Measurements from ENCODE around the gene COTL1. TPM values are rescaled to one million over a fixed set of nuclear protein-coding genes. Genes with fewer than 3 reads are reported as not detected.

COTL1 gene
- total RNA-seq, 4 donors from 2014 or later = 29.9 to 84.9 (median 52.6) TPM

DNA sequence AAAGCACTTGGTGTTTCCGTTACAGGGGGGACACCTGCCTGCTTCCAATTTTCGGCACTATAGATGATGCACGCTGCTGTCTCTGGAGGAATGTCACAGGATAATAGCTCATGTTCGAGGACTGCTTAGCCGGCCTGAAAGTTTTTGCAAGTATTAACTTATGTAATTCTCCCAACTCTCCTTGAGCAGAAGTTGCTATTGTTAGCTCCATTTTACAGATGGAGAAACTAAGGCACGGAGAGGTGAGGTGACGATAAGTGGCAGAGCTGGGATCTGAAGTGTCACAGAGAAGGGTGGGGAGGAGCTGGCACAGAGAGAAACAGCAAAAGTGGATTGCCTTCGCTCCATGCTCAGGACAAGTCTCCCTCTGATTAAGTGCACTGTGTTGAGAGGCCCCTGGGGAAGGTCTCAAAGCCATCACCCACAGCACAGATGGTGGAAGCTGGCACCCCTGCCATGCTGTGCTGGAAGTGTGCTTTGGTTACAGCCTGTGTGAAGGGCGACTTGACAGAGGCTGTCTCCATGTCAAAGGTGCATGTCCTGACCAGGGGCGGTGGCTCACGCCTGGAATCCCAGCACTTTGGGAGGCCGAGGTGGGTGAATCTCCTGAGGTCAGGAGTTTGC is 72.7 kb downstream of the COTL1 start:
- no peak overlapping the region for H3K27ac ChIP-seq
- no peaks in the 10 kb centered on the region for H3K36me3 ChIP-seq
- H3K4me1 ChIP-seq = peaks cover 0 to 12% (median 4%) of the 10 kb centered on the region in 4 donors
- H3K9me3 ChIP-seq = no peaks in the 10 kb centered on the region
- WGBS, 2 donors = 76 to 86% methylated on average over 9 to 12 of the region's 12 CpGs
- no peak overlapping the region for H3K4me3 ChIP-seq
- no peak for DNase-seq (ENCODE audit: low spot score in 2 of 2)
- TF ChIP-seq POLR2A (IDR thresholded peaks at IDR 0.05) (no peak), EP300 (IDR thresholded peaks at IDR 0.05) (no peak)
- TF ChIP-seq, protein P1, sequence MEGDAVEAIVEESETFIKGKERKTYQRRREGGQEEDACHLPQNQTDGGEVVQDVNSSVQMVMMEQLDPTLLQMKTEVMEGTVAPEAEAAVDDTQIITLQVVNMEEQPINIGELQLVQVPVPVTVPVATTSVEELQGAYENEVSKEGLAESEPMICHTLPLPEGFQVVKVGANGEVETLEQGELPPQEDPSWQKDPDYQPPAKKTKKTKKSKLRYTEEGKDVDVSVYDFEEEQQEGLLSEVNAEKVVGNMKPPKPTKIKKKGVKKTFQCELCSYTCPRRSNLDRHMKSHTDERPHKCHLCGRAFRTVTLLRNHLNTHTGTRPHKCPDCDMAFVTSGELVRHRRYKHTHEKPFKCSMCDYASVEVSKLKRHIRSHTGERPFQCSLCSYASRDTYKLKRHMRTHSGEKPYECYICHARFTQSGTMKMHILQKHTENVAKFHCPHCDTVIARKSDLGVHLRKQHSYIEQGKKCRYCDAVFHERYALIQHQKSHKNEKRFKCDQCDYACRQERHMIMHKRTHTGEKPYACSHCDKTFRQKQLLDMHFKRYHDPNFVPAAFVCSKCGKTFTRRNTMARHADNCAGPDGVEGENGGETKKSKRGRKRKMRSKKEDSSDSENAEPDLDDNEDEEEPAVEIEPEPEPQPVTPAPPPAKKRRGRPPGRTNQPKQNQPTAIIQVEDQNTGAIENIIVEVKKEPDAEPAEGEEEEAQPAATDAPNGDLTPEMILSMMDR (IDR thresholded peaks at IDR 0.05) = no peak
- peaks cover 0 to 4% of the 10 kb centered on the region in 2 donors for H3K27me3 ChIP-seq

DNA sequence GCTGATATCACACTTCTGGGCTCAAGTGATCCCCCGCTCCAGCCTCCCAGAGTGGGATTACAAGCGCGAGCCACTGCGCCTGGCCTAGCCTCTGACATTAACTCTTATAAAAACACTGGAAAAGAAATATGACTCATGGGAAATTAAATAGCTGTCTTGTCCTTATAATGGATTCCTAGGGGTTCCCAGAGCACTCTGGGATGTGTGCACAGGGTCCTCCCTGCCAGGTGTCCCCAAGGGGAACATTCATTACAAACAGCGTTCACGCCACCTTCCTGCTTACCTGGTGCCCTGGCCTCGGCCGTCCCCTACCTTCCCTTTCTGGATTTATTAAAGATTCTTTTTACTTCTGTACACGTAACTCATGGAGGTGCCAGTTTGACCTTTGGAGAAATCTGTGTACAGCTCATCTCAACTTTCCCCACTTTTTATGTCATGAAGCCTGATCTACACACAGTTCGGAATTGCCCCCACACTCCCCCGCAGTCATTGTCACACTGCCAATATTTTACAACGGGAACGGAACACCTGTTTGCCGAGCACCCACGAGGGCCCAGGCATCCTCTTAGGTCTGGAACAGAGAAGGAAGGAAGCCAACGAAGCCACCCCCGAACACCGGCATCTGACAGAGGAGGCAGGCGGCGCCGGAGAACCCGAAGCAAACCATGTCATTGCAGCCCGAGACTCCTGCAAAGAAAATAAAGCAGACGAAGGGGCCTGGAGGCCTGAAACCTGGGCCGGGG is 73.7 kb downstream of the COTL1 start:
- DNase-seq (ENCODE audit: low spot score in 2 of 2) = no peak
- H3K27ac ChIP-seq = peak overlapping the region in 1 of 4 donors; percentile 10
- H3K9me3 ChIP-seq = no peaks in the 10 kb centered on the region
- H3K36me3 ChIP-seq = no peaks in the 10 kb centered on the region
- H3K4me3 ChIP-seq = no peak overlapping the region
- 45 to 48% methylated on average over 24 of the region's 25 CpGs for WGBS, 2 donors
- peaks cover 0 to 12% (median 4%) of the 10 kb centered on the region in 4 donors for H3K4me1 ChIP-seq
- peaks cover 0 to 4% of the 10 kb centered on the region in 2 donors for H3K27me3 ChIP-seq
- TF ChIP-seq EP300 (IDR thresholded peaks at IDR 0.05) (no peak), POLR2A (IDR thresholded peaks at IDR 0.05) (no peak)
- TF ChIP-seq, protein P1 (IDR thresholded peaks at IDR 0.05) = no peak

DNA sequence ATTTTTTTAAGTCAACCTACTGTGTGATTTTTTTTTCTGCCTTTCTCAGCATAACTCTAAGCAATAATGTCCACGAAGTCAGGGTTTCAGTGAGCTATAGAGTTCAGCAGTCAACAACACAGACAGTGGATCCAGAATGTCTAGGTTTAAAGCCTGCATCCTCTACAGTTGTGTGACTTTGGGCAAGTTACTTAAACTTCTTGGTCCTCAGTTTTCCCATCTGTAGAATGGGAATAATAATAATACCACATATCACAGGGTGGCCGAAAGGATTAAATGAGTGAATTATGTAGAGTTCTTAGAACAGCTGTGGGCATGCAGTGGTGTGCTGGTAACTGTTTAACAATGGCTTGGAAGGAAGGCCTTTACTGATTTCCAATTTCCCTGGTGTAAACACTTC is 74.6 kb downstream of the COTL1 start:
- no peak for DNase-seq (ENCODE audit: low spot score in 2 of 2)
- Histone ChIP-seq H3K36me3 (no peaks in the 10 kb centered on the region), H3K9me3 (no peaks in the 10 kb centered on the region), H3K27ac (no peak overlapping the region), H3K4me1 (peaks cover 0 to 12% (median 6%) of the 10 kb centered on the region in 4 donors), H3K27me3 (peaks cover 0 to 4% of the 10 kb centered on the region in 2 donors), H3K4me3 (no peak overlapping the region)
- WGBS, 2 donors = 92 to 96% methylated on average over 2 of the region's 2 CpGs
- TF ChIP-seq, protein P1 (IDR thresholded peaks at IDR 0.05) = no peak
- TF ChIP-seq EP300 (IDR thresholded peaks at IDR 0.05) = no peak
- no peak for TF ChIP-seq POLR2A (IDR thresholded peaks at IDR 0.05)

DNA sequence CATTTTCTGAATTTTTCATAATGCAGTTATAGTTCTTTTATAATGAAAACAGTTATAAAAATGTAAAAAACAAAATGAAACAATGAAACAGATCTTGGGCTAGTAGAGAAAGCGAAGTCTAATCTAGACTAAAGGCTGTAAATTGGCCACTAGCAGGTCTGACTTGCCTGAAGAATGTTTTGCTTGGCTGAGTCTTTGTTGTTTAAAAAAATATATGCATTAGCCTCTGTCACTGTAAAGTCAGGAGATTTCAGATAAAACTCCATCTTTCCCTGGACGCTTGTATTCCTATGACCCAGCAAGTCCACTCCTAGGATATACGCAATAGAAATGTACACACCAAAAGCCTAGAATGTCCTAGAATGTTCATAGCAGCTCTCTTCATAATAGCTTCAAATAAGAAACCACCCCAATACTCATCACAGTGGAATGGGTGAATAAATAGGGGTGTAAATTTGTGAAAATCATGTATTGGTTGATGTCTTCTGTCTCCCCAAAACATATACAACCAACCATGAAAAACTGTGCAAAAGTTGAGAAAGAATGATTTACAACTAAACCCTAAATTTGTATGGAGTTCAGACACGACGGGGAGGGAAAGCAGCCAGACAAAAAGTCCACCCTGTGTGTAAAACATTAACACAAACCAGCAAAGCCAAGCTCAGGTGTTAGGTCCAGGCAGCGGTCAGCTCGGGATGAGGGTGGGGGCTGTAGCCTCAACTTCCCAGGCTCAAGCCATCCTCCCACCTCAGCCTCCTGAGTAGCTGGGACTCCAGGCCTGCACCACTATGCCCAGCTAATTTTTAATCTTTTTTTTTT is 75.7 kb downstream of the COTL1 start:
- Histone ChIP-seq H3K27ac (no peak overlapping the region), H3K4me1 (peaks cover 0 to 18% (median 14%) of the 10 kb centered on the region in 4 donors), H3K4me3 (no peak overlapping the region), H3K9me3 (no peaks in the 10 kb centered on the region), H3K36me3 (no peaks in the 10 kb centered on the region), H3K27me3 (peaks cover 0 to 4% of the 10 kb centered on the region in 2 donors)
- WGBS, 2 donors = 74 to 85% methylated on average over 7 of the region's 7 CpGs
- TF ChIP-seq POLR2A (IDR thresholded peaks at IDR 0.05) (no peak), EP300 (IDR thresholded peaks at IDR 0.05) (no peak)
- TF ChIP-seq, protein P1 (IDR thresholded peaks at IDR 0.05) = no peak
- DNase-seq (ENCODE audit: low spot score in 2 of 2) = no peak
